Adrenal gland (tissue), 12 donors: Measurements from ENCODE around the gene SNRPF. TPM values are rescaled to one million over a fixed set of nuclear protein-coding genes. Genes with fewer than 3 reads are reported as not detected.
"Not testable (repeated sequence)": the region's sequence is repeated elsewhere in the genome, so short reads cannot be mapped to it uniquely, and the experiment has no call there.

Source experiments
- DNase-seq, 7 donors: peaks; one replicate each; pipeline ENCODE4 v3.0.0-alpha.2; 2019 to 2020
- H3K27ac ChIP-seq, 5 donors: fragments of 200-600 bp; sonication (generic) in 4 of 5; 1 replicate in 3 of 5; 2 replicates in 2 of 5; pipeline versions ENCODE4 v1.5.1 to v1.8.0; 2016 to 2020; ENCODE audit warnings: mild to moderate bottlenecking in 1 of 5
- H3K27me3 ChIP-seq: fragments of 200-600 bp; 2 replicates; pipeline ENCODE4 v1.8.0; 2021
- H3K36me3 ChIP-seq, 2 donors: fragments of 200-600 bp; replicated peaks in 1 of 2; 1 replicate in 1 of 2; 2 replicates in 1 of 2; pipeline versions ENCODE4 v1.5.1 to v1.8.0; 2018 to 2022
- H3K4me1 ChIP-seq, 2 donors: fragments of 200-600 bp; replicated peaks in 1 of 2; 1 replicate in 1 of 2; 2 replicates in 1 of 2; pipeline versions ENCODE4 v1.5.1 to v1.8.0; 2018 to 2021
- H3K4me3 ChIP-seq, 4 donors: fragments of 200-600 bp; sonication (generic) in 3 of 4; one replicate each; pipeline ENCODE4 v1.5.1; 2016 to 2018
- H3K9me3 ChIP-seq, 3 donors: fragments of 200-600 bp; sonication (generic) in 1 of 3; replicated peaks in 1 of 3; 1 replicate in 2 of 3; 2 replicates in 1 of 3; pipeline versions ENCODE4 v1.5.1 to v1.8.0; 2016 to 2021
- CTCF ChIP-seq, 6 experiments: fragments of 450-650 bp in 4 of 6; fragments of 200-600 bp in 2 of 6; sonication (generic) in 1 of 6; IDR thresholded peaks; 1 replicate in 5 of 6; 2 replicates in 1 of 6; pipeline versions ENCODE4 v1.5.1 to v1.8.0; 2016 to 2021; ENCODE audit warnings: antibody characterized with exemption in 6 of 6, mild to moderate bottlenecking in 2 of 6, moderate library complexity in 1 of 6
- POLR2A ChIP-seq, 2 donors: fragments of 450-650 bp; IDR thresholded peaks; one replicate each; pipeline ENCODE4 v1.6.1; 2017; ENCODE audit warnings: antibody characterized with exemption in 2 of 2, mild to moderate bottlenecking in 2 of 2, moderate library complexity in 1 of 2
- WGBS, 4 donors: extraction: QIAGEN DNeasy Blood & Tissue Kit in 2 of 4; methylation state at CpG; one replicate each; pipeline versions ENCODE4 v1.1.5 to v1.1.7; 2013 to 2017; 5-methylcytosine and 5-hydroxymethylcytosine counted together
- intact Hi-C, 2 donors: fragments of 100-400 bp; cut with DNase I; formaldehyde crosslinking; loops; one replicate each; pipeline versions ENCODE4 v1.14.1 to v1.15.0; 2022 to 2023
- polyA plus RNA-seq, 3 donors: library from polyadenylated mRNA; stranded (reverse); fragments of 200-250 nt in 2 of 3; fragments of 350-450 nt in 1 of 3; fragmentation: Illumina TruSeq in 1 of 3; extraction: RNeasy Lipid Tissue Mini Kit (QIAGEN cat#74804) in 1 of 3; gene quantifications; one replicate each; pipeline ENCODE4 v1.2.3, GENCODE V29; 2013 to 2014
- total RNA-seq, 9 donors: library from RNA; depleted of rRNA in 4 of 9; stranded (reverse); fragments of >200 nt in 4 of 9; fragments of 120-200 nt in 1 of 9; fragmentation: NEBNext Ultra II Directional in 1 of 9; extraction: Animal tissue kit (Norgen Biotek cat#: 25700) in 1 of 9; gene quantifications; one replicate each; pipeline versions ENCODE4 v1.1.0 to v1.2.4, GENCODE V29; 2013 to 2023
- donor health status: healthy with polysubstance abuse.
- donor health status: Bipolar disorder and iron deficiency.
- donor health status: DM: yes; HTN: yes; CAD: no.
- donor health status: DM: no; HTN: no; CAD: no.
- donor health status: DM: no; HTN: no; CAD: no.
- donor health status: DM: yes; HTN: yes; CAD: no.

SNRPF gene
- total and polyA plus RNA-seq, 12 donors: 3.4 to 64.3 (median 16.4) TPM

DNA sequence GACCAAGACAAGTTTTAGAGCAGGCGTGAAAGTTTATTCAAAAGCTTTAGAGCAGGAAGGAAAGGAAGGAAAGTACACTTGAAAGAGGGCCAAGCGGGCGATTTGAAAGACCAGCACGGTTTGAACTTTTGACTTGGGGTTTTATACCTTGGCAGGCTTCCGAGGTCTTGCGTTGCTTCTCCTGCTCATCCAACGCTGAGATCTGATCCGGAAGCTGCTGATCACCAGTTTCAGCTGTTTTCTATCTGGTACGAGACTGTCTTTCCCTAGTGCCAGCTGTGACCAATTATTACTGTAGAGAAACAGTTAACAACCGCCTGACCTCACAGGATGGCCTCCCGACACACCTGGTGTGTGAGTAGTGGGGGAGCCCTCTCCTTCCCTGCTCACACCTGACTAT is 20.6 kb upstream of the SNRPF start:
- H3K27me3 ChIP-seq: no peaks in the 10 kb centered on the region
- DNase-seq: no peak
- WGBS, 4 donors: 45 to 56% (median 46%) methylated on average over 11 of the region's 11 CpGs
- no peaks in the 10 kb centered on the region for H3K9me3 ChIP-seq
- H3K36me3 ChIP-seq: no peaks in the 10 kb centered on the region
- no peak for TF ChIP-seq POLR2A (IDR thresholded peaks at IDR 0.05)
- no peak for TF ChIP-seq CTCF (IDR thresholded peaks at IDR 0.05)
- no peaks in the 10 kb centered on the region for H3K4me1 ChIP-seq
- H3K4me3 ChIP-seq: no peak overlapping the region
- H3K27ac ChIP-seq: no peak overlapping the region
- intact Hi-C loops: no loop called here

GRCh38 chr12:95842426-95842825 is 16.3 kb upstream of the SNRPF start:
- intact Hi-C loops, H3K4me1 ChIP-seq: not testable (repeated sequence)

GRCh38 chr12:95848575-95849388 is 10.0 kb upstream of the SNRPF start:
- no peak overlapping the region for H3K27ac ChIP-seq
- no peaks in the 10 kb centered on the region for H3K36me3 ChIP-seq
- H3K9me3 ChIP-seq: no peaks in the 10 kb centered on the region
- TF ChIP-seq CTCF (IDR thresholded peaks at IDR 0.05) (peak in 1 of 6 experiments; percentile 10), POLR2A (IDR thresholded peaks at IDR 0.05) (no peak)
- intact Hi-C loops: no loop called here
- H3K4me1 ChIP-seq: no peaks in the 10 kb centered on the region
- peaks cover 3% of the 10 kb centered on the region for H3K27me3 ChIP-seq
- no peak overlapping the region for H3K4me3 ChIP-seq
- WGBS, 4 donors: 57 to 67% (median 61%) methylated on average over 8 of the region's 8 CpGs
- DNase-seq: peak in 2 of 7 donors; percentile 19 to 29

More at GRCh38 chr12:95842426-95842825, 16.3 kb upstream of the SNRPF start:
- WGBS, 4 donors: 70 to 93% (median 87%) methylated on average over 6 of the region's 12 CpGs
- H3K4me3 ChIP-seq, H3K9me3 ChIP-seq, H3K36me3 ChIP-seq, DNase-seq, H3K27me3 ChIP-seq, H3K27ac ChIP-seq: not testable (repeated sequence)

- no peak for DNase-seq
- no peaks in the 10 kb centered on the region for H3K27me3 ChIP-seq
- H3K9me3 ChIP-seq: no peaks in the 10 kb centered on the region
- no peak overlapping the region for H3K4me3 ChIP-seq
- 48 to 60% (median 54%) methylated on average over 3 of the region's 3 CpGs for whole genome bisulfite sequencing, 4 donors
- no peaks in the 10 kb centered on the region for H3K4me1 ChIP-seq
- no peaks in the 10 kb centered on the region for H3K36me3 ChIP-seq
- TF ChIP-seq POLR2A (IDR thresholded peaks at IDR 0.05) (no peak), CTCF (IDR thresholded peaks at IDR 0.05) (no peak)
- no peak overlapping the region for H3K27ac ChIP-seq
- intact Hi-C loops: no loop called here
Observed at GRCh38 chr12:95851606-95852005, 7.1 kb upstream of the SNRPF start.

- DNase-seq: no peak
- 87 to 95% (median 93%) methylated on average over 4 of the region's 4 CpGs for WGBS, 4 donors
- Histone ChIP-seq H3K36me3 (no peaks in the 10 kb centered on the region), H3K27me3 (no peaks in the 10 kb centered on the region), H3K27ac (no peak overlapping the region), H3K9me3 (no peaks in the 10 kb centered on the region), H3K4me1 (no peaks in the 10 kb centered on the region), H3K4me3 (no peak overlapping the region)
- intact Hi-C loops: no loop called here
- no peak for TF ChIP-seq CTCF (IDR thresholded peaks at IDR 0.05)
- no peak for TF ChIP-seq POLR2A (IDR thresholded peaks at IDR 0.05)
Observed at GRCh38 chr12:95852133-95852532, 6.6 kb upstream of the SNRPF start.
